GM20000 (cell line): ENCODE data around the gene CCDC158.

Experiments
- DNase-seq: peaks from one replicate; pipeline ENCODE4 v3.0.0; 2012; ENCODE audit warnings: low spot score
- CTCF ChIP-seq: IDR thresholded peaks from 2 replicates; pipeline ENCODE4 v1.5.1; 2012; ENCODE audit warnings: mild to moderate bottlenecking, control low read depth; ENCODE audit errors: extremely low read depth, missing control alignments

The CCDC158 gene

GRCh38 chr4:76420762-76421581 lies at the start of gene CCDC158:
TSS of gene CCDC158 (minus strand) at chr4:76421141. CDS start at chr4:76403207, 17,934 bp downstream.
- no peak for TF ChIP-seq CTCF

GRCh38 chr4:76470532-76470931 lies 49.6 kb upstream of the CCDC158 start:
- no peak for TF ChIP-seq CTCF
- DNase-seq = no peak

More at GRCh38 chr4:76420762-76421581, at the start of gene CCDC158:
- peak; percentile 32 for DNase-seq

GRCh38 chr4:76470064-76470463 lies 49.1 kb upstream of the CCDC158 start:
- TF ChIP-seq CTCF = no peak
- no peak for DNase-seq

GRCh38 chr4:76463568-76463967 lies 42.6 kb upstream of the CCDC158 start:
- no peak for DNase-seq
- TF ChIP-seq CTCF = no peak

- DNase-seq = no peak
- TF ChIP-seq CTCF = no peak
These were observed 38.4 kb upstream of the CCDC158 start for GRCh38 chr4:76459291-76459723.

- no peak for DNase-seq
- TF ChIP-seq CTCF = no peak
These were observed 37.9 kb upstream of the CCDC158 start for GRCh38 chr4:76458825-76459224.

- TF ChIP-seq CTCF = no peak
- DNase-seq = no peak
These were observed 37.4 kb upstream of the CCDC158 start for GRCh38 chr4:76458297-76458696.
